GM19043 (cell line): ENCODE measurements around the gene LIPC.

Source experiments
- ATAC-seq: cut with Tn5 transposase; IDR thresholded peaks from one replicate; pipeline ENCODE4 v1.9.1; 2021; ENCODE audit warnings: low read depth; ENCODE audit not compliant: unreplicated experiment

LIPC gene

GRCh38 chr15:58472221-58472620, 40.4 kb downstream of the LIPC start:
- ATAC-seq: no peak

GRCh38 chr15:58472821-58473581, 41.2 kb downstream of the LIPC start:
- ATAC-seq: no peak

- ATAC-seq: no peak
Measured at GRCh38 chr15:58473724-58474123, 41.9 kb downstream of the LIPC start.

- no peak for ATAC-seq
Measured at GRCh38 chr15:58474741-58475323, 43.0 kb downstream of the LIPC start.

GRCh38 chr15:58475573-58476524, 44.1 kb downstream of the LIPC start:
- no peak for ATAC-seq

DNA sequence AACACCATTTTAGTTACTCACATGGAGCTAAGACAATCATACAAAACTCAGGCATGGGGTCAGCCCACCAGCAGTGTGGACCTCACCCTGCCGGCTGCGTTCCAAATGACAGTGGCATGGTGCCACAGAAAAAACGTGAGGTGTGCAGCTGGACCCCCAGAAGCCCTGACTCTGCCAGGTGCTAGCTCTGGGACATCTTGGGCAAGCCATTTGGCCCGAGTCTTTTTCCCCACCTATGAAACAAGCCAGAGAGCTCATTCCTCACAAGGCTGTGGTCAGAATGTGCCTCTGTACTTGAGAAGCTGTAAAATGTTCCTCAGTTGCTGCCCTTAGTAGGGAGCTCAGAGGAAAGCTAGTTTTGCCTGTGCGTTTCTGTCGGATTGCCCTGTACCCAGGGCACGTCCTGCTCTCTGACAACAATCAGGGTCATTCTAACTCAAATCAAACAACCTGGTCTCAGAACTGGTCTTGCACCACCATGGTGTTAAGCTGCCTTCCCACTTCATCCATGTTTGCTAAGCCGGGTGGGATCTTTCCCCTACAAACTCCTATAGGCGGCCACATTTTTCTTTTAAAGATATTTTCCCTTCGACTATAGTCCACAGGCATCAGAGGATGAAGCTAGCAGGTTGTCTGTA, 44.9 kb downstream of the LIPC start:
- no peak for ATAC-seq

DNA sequence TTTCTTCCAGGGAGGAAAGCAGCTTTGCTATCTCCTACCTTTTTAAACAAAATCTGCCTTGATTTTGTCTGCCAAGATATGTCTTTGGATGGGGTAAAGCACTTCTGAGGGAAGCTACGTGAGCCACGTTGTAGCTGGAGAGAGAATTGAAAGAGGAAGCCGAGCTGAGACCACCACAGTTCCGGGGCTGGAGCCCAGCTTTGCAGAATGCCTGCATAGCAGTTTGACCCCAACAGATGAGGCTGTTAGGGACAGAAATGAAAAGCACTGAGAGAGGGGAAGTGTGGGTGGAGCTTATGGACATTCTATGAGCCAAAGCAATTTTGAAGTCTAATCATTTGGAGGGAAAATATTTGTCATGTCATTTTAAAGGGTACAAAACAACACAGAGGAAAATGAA, 45.4 kb downstream of the LIPC start:
- ATAC-seq: no peak

DNA sequence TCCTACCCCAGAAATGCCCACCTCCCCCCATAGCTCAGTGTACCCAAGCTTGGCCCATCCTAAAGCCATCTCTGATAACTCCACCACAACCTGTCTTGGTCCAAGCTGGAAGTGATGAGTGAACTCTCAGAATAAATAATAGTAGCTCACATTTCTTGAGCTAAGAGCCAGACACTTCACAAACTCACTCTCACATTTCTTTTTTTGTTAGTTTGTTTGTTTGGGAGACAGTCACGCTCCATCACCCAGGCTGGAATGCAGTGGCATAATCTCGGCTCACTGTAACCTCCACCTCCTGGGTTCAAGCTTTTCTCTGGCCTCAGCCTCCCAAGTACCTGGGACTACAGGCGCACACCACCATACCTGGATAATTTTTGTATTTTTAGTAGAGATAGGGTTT, 46.2 kb downstream of the LIPC start:
- ATAC-seq: no peak

GRCh38 chr15:58478579-58478978, 46.8 kb downstream of the LIPC start:
- no peak for ATAC-seq

DNA sequence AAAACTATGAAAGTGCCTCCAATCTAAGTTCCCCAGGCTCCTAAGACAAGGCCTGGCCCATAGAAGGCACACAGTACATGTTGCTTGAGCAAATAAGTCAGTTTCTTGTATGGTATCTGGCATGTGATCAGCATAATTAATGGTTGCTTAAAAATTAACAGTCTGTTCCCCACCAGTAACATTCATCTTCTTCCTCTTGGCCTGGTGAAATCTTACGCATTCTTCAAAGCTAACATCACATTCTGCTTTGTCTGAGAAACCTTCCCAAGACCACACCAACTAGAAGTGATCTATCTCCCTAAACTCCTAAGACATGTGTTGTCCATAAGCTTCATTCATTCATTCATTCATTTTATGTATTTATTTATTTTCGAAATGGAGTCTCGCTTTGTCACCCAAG, 48.1 kb downstream of the LIPC start:
- ATAC-seq: no peak

- ATAC-seq: no peak
Measured at GRCh38 chr15:58483376-58483775, 51.6 kb downstream of the LIPC start.

GRCh38 chr15:58484791-58485600, 53.2 kb downstream of the LIPC start:
- ATAC-seq: no peak

GRCh38 chr15:58486062-58486461, 54.3 kb downstream of the LIPC start:
- no peak for ATAC-seq

- no peak for ATAC-seq
Measured at GRCh38 chr15:58486564-58486963, 54.8 kb downstream of the LIPC start.

GRCh38 chr15:58487041-58487723, 55.4 kb downstream of the LIPC start:
- no peak for ATAC-seq

- ATAC-seq: no peak
Measured at GRCh38 chr15:58487724-58488120, 55.9 kb downstream of the LIPC start.

- ATAC-seq: no peak
Measured at GRCh38 chr15:58489289-58490085, 57.7 kb downstream of the LIPC start.

- ATAC-seq: no peak
Measured at GRCh38 chr15:58490086-58490887, 58.5 kb downstream of the LIPC start.
